H1 (cell line): ENCODE measurements around the gene CELF6. TPM values are rescaled to one million over a fixed set of nuclear protein-coding genes. Genes with fewer than 3 reads are reported as not detected.

ENCODE experiments used
- CTCF ChIA-PET: fragments of 300-600 bp; sonication (Branson Sonifier 250); formaldehyde crosslinking; loops from one replicate; lab custom pipeline; 2021; ENCODE audit not compliant: partially characterized antibody; lab: Charles Lee
- POLR2A ChIA-PET: fragments of 300-600 bp; sonication (Branson Sonifier 250); formaldehyde crosslinking; loops from one replicate; lab custom pipeline; 2021; ENCODE audit warnings: inconsistent platforms; ENCODE audit not compliant: partially characterized antibody; lab: Charles Lee
- DNase-seq, 2 experiments: peaks; one replicate each; pipeline versions ENCODE4 v3.0.0 to v3.0.0-alpha.2; 2010 to 2022; ENCODE audit warnings: low spot score in 2 of 2, low read depth in 1 of 2, mixed read lengths in 1 of 2
- FAIRE-seq: peaks from 2 replicates; lab custom pipeline; 2011; peaks lifted over from hg19 to GRCh38; lab: Jason Lieb, UNC
- H2AFZ ChIP-seq: 2 replicates; pipeline ENCODE4 v1.8.1; 2012; ENCODE audit warnings: low read length, inconsistent platforms
- H2AK5ac ChIP-seq: 2 replicates; pipeline ENCODE4 v1.6.1; 2013; ENCODE audit warnings: low read depth, low read length
- H2BK120ac ChIP-seq: replicated peaks from 2 replicates; pipeline ENCODE3; 2013; ENCODE audit warnings: low read depth, low read length, inconsistent platforms
- H2BK12ac ChIP-seq: 2 replicates; pipeline ENCODE4 v1.6.1; 2013; ENCODE audit warnings: low read depth, low read length
- H2BK15ac ChIP-seq: 2 replicates; pipeline ENCODE4 v1.6.1; 2013; ENCODE audit warnings: low read length
- H2BK20ac ChIP-seq: 2 replicates; pipeline ENCODE4 v1.6.1; 2013; ENCODE audit warnings: low read length
- H2BK5ac ChIP-seq: 2 replicates; pipeline ENCODE4 v1.6.1; 2013; ENCODE audit warnings: low read depth, low read length
- H3K14ac ChIP-seq: 2 replicates; pipeline ENCODE4 v1.6.1; 2013; ENCODE audit warnings: inconsistent platforms; ENCODE audit not compliant: insufficient read length
- H3K18ac ChIP-seq: 2 replicates; pipeline ENCODE4 v1.6.1; 2013; ENCODE audit warnings: low read length; ENCODE audit errors: extremely low read depth
- H3K23ac ChIP-seq: 2 replicates; pipeline ENCODE4 v1.6.1; 2013; ENCODE audit warnings: inconsistent platforms; ENCODE audit not compliant: insufficient read length
- H3K23me2 ChIP-seq: 2 replicates; pipeline ENCODE4 v1.6.1; 2013; ENCODE audit warnings: low read depth, low read length
- H3K27ac ChIP-seq: 2 replicates; pipeline ENCODE4 v1.6.1; 2011; ENCODE audit warnings: low read depth, low read length, inconsistent platforms
- H3K27me3 ChIP-seq, 4 experiments: replicated peaks in 1 of 4; 1 replicate in 1 of 4; 2 replicates in 3 of 4; pipeline versions ENCODE4 v1.6.1 to v1.8.1; 2011 to 2013; ENCODE audit warnings: low read length in 3 of 4, mild to moderate bottlenecking in 3 of 4, inconsistent platforms in 2 of 4, mixed read lengths in 2 of 4, moderate library complexity in 1 of 4; ENCODE audit not compliant: control insufficient read depth in 3 of 4, insufficient read depth in 3 of 4; ENCODE audit errors: extremely low read depth in 1 of 4
- H3K36me3 ChIP-seq, 4 experiments: 2 replicates each; pipeline versions ENCODE4 v1.6.1 to v1.8.1; 2011 to 2013; ENCODE audit warnings: mild to moderate bottlenecking in 4 of 4, low read length in 3 of 4, moderate library complexity in 2 of 4, control low read depth in 1 of 4, inconsistent platforms in 1 of 4; ENCODE audit not compliant: insufficient read depth in 4 of 4, control insufficient read depth in 2 of 4
- H3K4ac ChIP-seq: replicated peaks from 2 replicates; pipeline ENCODE3; 2013; ENCODE audit warnings: low read length, low read depth, mixed read lengths, inconsistent platforms; ENCODE audit not compliant: insufficient read length
- H3K4me1 ChIP-seq, 4 experiments: replicated peaks in 1 of 4; 1 replicate in 1 of 4; 2 replicates in 3 of 4; pipeline versions ENCODE4 v1.6.1 to v1.8.1; 2011 to 2013; ENCODE audit warnings: low read length in 3 of 4, inconsistent platforms in 2 of 4, mixed read lengths in 1 of 4; ENCODE audit not compliant: insufficient read depth in 4 of 4, control insufficient read depth in 3 of 4
- H3K4me2 ChIP-seq, 2 experiments: 2 replicates each; pipeline versions ENCODE4 v1.6.1 to v1.8.1; 2011 to 2013; ENCODE audit warnings: low read depth in 2 of 2, low read length in 2 of 2, control low read depth in 1 of 2, inconsistent platforms in 1 of 2, mild to moderate bottlenecking in 1 of 2; ENCODE audit not compliant: insufficient read depth in 1 of 2
- H3K4me3 ChIP-seq, 4 experiments: fragments of 200-600, 300-600 bp in 1 of 4; sonication (generic), shearing (Covaris generic), sonication (Bioruptor Twin) in 1 of 4; 2 replicates each; pipeline versions ENCODE4 v1.5.1 to v1.8.1; 2011 to 2016; ENCODE audit warnings: low read length in 4 of 4, low read depth in 3 of 4, control low read depth in 2 of 4, inconsistent platforms in 2 of 4, mild to moderate bottlenecking in 2 of 4, mixed read lengths in 1 of 4, moderate library complexity in 1 of 4; ENCODE audit not compliant: insufficient read depth in 2 of 4; ENCODE audit errors: extremely low read depth in 1 of 4
- H3K56ac ChIP-seq: replicated peaks from 2 replicates; pipeline ENCODE3; 2013; ENCODE audit warnings: low read depth, mild to moderate bottlenecking, mixed read lengths, low read length, inconsistent platforms; ENCODE audit not compliant: insufficient read length
- H3K79me1 ChIP-seq: 2 replicates; pipeline ENCODE4 v1.6.1; 2013; ENCODE audit warnings: low read depth, low read length, control low read depth
- H3K79me2 ChIP-seq, 2 experiments: 2 replicates each; pipeline versions ENCODE4 v1.6.1 to v1.8.1; 2012 to 2013; ENCODE audit warnings: low read length in 2 of 2, mild to moderate bottlenecking in 2 of 2, inconsistent platforms in 1 of 2; ENCODE audit not compliant: insufficient read depth in 2 of 2, control insufficient read depth in 1 of 2
- H3K9ac ChIP-seq, 4 experiments: replicated peaks in 1 of 4; 1 replicate in 1 of 4; 2 replicates in 3 of 4; pipeline versions ENCODE4 v1.6.1 to v1.8.1; 2011 to 2013; ENCODE audit warnings: low read depth in 3 of 4, low read length in 3 of 4, control low read depth in 2 of 4, mild to moderate bottlenecking in 2 of 4, moderate library complexity in 2 of 4, inconsistent platforms in 1 of 4; ENCODE audit errors: extremely low read depth in 1 of 4
- H3K9me3 ChIP-seq, 2 experiments: 2 replicates each; pipeline versions ENCODE4 v1.6.1 to v1.8.1; 2012 to 2013; ENCODE audit warnings: mild to moderate bottlenecking in 2 of 2, moderate library complexity in 2 of 2, control low read depth in 1 of 2, inconsistent platforms in 1 of 2, low read depth in 1 of 2, low read length in 1 of 2, mixed read lengths in 1 of 2; ENCODE audit not compliant: insufficient read depth in 2 of 2
- H4K20me1 ChIP-seq, 2 experiments: replicated peaks in 1 of 2; 2 replicates each; pipeline versions ENCODE3 to v1.8.1; 2011 to 2013; ENCODE audit warnings: inconsistent platforms in 2 of 2, low read length in 2 of 2, mild to moderate bottlenecking in 1 of 2; ENCODE audit not compliant: insufficient read depth in 2 of 2, control insufficient read depth in 1 of 2
- H4K5ac ChIP-seq: 2 replicates; pipeline ENCODE4 v1.6.1; 2013; ENCODE audit warnings: low read length, low read depth, mixed read lengths, inconsistent platforms; ENCODE audit not compliant: insufficient read length
- H4K8ac ChIP-seq: 2 replicates; pipeline ENCODE4 v1.8.0; 2013; ENCODE audit warnings: mild to moderate bottlenecking, moderate library complexity, low read length, inconsistent platforms; ENCODE audit not compliant: insufficient read depth; ENCODE audit errors: extremely low read depth
- H4K91ac ChIP-seq: replicated peaks from 2 replicates; pipeline ENCODE3; 2013; ENCODE audit warnings: low read length, mixed read lengths, inconsistent platforms; ENCODE audit not compliant: insufficient read length
- SIX5 ChIP-seq: IDR thresholded peaks from 2 replicates; pipeline ENCODE4 v1.6.1; 2011; ENCODE audit warnings: mild to moderate bottlenecking, low read depth, low read length
- WGBS, 2 experiments: shearing (Covaris generic) in 1 of 2; methylation state at CpG; one replicate each; pipeline versions ENCODE4 v1.1.6 to v1.1.7; 2013 to 2015; ENCODE audit warnings: low lambda C conversion rate in 2 of 2, mixed read lengths in 2 of 2, inconsistent platforms in 1 of 2, low coverage in 1 of 2, missing lambda C conversion rate in 1 of 2; ENCODE audit not compliant: insufficient replicate concordance in 2 of 2, insufficient coverage in 1 of 2, insufficient read length in 1 of 2; ENCODE audit errors: extremely low coverage in 1 of 2, missing lambda C conversion rate in 1 of 2; 5-methylcytosine and 5-hydroxymethylcytosine counted together
- polyA plus RNA-seq, 7 experiments: library from polyadenylated mRNA; depleted of rRNA in 3 of 7; stranded (reverse) in 5 of 7; unstranded in 2 of 7; fragments of >200 nt in 5 of 7; fragments of 200-250 nt in 2 of 7; gene quantifications; 1 replicate in 5 of 7; 2 replicates in 1 of 7; 4 replicates in 1 of 7; pipeline versions ENCODE4 v1.2.1 to v1.2.3, GENCODE V29; 2011 to 2013; ENCODE audit warnings: missing spikeins in 2 of 7, mixed read lengths in 2 of 7
- total RNA-seq: library from RNA; stranded (reverse); fragmentation: NEBNext Ultra II Directional; extraction: Animal tissue kit (Norgen Biotek cat#: 25700); gene quantifications from 2 replicates; pipeline ENCODE4 v1.2.1, GENCODE V29; 2021

CELF6 gene
- total and polyA plus RNA-seq, 2 of the 8 experiments (the other 6 are each of a cell fraction or from before 2014, with no cell fraction given): 0.09 to 0.19 TPM

GRCh38 chr15:72358121-72358520 lies 38.2 kb upstream of the CELF6 start:
- 83% methylated on average over 3 of the region's 3 CpGs; no CpG with 5 or more reads in 1 of the 2 experiments for WGBS, 2 experiments
- no peak overlapping the region for H3K4me2 ChIP-seq
- no peak overlapping the region for H4K91ac ChIP-seq
- no peak overlapping the region for H3K4ac ChIP-seq
- no peaks in the 10 kb centered on the region for H3K23me2 ChIP-seq
- no peak overlapping the region for H3K14ac ChIP-seq
- H3K9ac ChIP-seq: no peak overlapping the region
- no peaks in the 10 kb centered on the region for H3K9me3 ChIP-seq
- no peak overlapping the region for H2AFZ ChIP-seq
- no peak overlapping the region for H2BK15ac ChIP-seq
- no peak overlapping the region for H2BK20ac ChIP-seq
- no peak for FAIRE-seq
- no peak overlapping the region for H2BK5ac ChIP-seq
- H2BK120ac ChIP-seq: no peak overlapping the region
- H3K56ac ChIP-seq: no peak overlapping the region
- no peak overlapping the region for H4K8ac ChIP-seq
- H3K27me3 ChIP-seq: no peaks in the 10 kb centered on the region; a peak in 1 of 7 replicates
- H3K4me3 ChIP-seq: no peak overlapping the region
- H3K18ac ChIP-seq: no peak overlapping the region
- no peak for TF ChIP-seq SIX5
- POLR2A ChIA-PET: no interaction called here
- DNase-seq: no peak
- H3K4me1 ChIP-seq: no peaks in the 10 kb centered on the region
- H2BK12ac ChIP-seq: no peak overlapping the region
- H3K23ac ChIP-seq: no peak overlapping the region
- no peak overlapping the region for H4K5ac ChIP-seq
- H3K79me2 ChIP-seq: 0 out of 4 replicates have a peak, but pooled peaks cover 0 to 3% of the 10 kb centered on the region in 2 experiments
- CTCF ChIA-PET: interaction anchor here (0.6 kb wide), 1 partner anchor 32 kb away, joined by 3 read pairs; no protein-coding TSS in a partner anchor
- no peak overlapping the region for H3K27ac ChIP-seq
- H2AK5ac ChIP-seq: no peak overlapping the region
- H4K20me1 ChIP-seq: peaks cover 7 to 10% of the 10 kb centered on the region in 2 experiments
- H3K36me3 ChIP-seq: peaks cover 0 to 20% (median 6%) of the 10 kb centered on the region in 4 experiments; a peak in 3 of 8 replicates
- peaks cover 2% of the 10 kb centered on the region; the same call in 1 of the 2 replicates for H3K79me1 ChIP-seq
